ENCODE data around the gene C12orf56.
"Not testable (repeated sequence)": the region's sequence is repeated elsewhere in the genome, so short reads cannot be mapped to it uniquely, and the experiment has no call there.

The C12orf56 gene

DNA sequence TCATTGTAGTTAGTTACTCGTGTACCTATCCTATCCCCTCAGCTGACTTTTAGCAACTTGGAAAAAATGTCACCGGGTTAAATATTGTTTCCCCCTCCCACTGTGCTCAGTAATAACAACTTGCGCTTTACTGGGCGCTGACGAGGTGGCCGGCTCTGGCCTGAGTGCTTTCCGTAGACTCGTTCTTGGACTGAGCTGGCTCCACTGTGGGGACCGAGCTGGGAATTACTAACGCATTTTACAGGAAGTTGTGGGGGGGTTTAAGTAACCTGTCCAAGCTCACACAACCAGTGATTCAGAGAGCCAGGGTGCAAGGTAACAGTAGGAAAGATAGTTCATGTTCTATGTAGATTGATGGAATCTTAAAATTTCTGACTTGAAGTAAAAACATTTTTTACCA lies 86.0 kb downstream of the C12orf56 start:
- DNase-seq (ENCODE audit: low spot score) = no peak

DNA sequence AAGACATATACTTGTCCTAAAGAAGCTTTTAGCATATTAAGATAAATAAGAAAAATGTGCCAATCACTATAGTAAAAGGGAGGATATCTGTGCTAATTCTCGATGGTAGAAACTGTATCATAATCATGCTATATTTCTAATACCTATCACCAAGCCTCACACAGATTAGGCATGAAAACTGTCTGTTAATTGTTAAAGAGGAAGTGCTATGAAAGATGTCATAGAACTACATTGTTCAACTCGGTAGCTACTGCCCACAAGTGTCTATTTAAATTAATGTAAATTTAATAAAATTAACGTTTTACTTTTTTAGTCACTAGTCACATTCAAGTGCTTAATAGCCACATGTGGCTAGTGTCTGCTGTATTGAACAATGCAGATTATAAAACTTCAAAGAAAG lies 90.9 kb downstream of the C12orf56 start:
- DNase-seq (ENCODE audit: low spot score) = no peak

DNA sequence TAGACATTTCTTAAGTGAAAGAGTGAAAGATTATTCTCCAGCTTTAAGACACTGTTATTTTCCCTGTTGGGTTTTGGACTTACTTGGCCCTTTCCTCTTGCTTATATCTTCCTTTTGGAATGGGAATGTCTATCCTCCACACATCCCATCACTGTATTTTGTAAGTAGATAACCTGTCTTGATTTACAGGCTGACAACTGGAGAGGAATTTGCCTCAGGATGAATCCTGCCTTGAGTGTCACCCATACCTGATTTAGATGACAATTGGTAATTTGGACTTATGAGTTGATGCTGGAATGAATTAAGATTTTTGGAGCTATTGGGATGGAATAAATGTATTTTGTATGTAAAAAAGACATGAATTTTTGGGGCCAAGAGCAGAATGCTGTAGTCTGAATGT lies 94.3 kb downstream of the C12orf56 start:
- no peak for DNase-seq (ENCODE audit: low spot score)

DNA sequence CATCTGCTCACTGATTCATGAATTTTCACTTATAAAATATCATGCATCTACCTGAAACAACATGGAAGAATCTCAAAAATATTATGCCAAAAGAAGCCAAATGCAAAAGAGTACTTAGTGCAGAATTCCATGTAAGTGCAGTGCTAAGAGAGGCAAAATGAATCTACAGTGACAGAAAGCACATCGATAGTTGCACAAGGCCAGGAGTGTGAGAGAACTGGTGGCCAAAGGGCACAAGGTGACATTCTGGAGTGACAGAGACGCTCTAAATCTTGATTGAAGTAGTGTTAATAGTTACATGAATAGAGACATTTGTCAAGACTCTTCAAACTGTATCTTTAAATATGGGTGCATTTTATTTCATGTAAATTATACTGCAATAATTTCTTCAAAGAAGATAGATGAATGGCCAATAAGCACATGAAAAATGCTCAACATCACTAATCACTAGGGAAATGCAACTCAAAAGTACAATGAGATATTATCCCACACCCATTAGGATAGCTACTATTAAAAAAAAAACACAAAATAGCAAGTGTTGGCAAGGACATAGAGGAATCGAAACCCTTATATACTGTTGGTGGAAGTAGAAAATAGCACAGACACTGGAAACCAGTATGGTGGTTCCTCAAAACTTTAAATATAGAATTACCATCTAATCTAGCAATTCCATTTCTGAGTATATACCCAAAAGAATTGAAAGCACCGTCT lies 96.7 kb downstream of the C12orf56 start:
- no peak for DNase-seq (ENCODE audit: low spot score)

DNA sequence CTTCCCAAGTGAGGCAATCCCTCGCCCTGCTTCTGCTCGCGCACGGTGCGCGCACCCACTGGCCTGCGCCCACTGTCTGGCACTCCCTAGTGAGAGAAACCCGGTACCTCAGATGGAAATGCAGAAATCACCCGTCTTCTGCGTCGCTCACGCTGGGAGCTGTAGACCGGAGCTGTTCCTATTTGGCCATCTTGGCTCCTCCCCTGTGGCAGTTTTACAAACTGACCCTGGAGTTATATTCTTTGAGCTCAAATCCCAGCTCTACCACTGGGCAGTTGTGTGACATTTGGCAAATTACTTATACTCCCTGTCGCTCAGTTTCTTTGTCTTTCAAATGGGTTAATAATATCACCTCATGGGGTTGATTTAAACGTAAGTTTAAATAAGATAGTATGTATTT lies 97.4 kb downstream of the C12orf56 start:
- DNase-seq (ENCODE audit: low spot score) = not testable (repeated sequence)

DNA sequence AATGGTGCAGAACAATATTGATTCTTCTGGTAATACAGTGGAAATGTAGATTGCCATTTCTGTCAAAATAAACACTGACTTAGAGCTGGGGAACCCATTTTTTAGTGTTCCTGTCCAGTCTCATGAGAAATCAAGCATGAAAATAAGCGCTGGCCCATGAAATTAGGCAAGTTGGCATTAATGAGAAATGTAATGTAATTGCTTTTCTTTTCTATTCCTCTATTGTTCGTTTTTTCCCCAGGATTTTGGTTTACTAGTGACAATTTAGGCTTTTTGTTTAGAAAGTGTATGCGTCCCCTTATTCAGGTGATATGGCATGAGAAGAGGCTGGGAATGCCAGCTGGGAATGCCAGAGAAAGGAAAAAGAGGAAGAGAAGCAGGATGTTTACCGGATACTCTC lies 104.0 kb downstream of the C12orf56 start:
- DNase-seq (ENCODE audit: low spot score) = no peak

DNA sequence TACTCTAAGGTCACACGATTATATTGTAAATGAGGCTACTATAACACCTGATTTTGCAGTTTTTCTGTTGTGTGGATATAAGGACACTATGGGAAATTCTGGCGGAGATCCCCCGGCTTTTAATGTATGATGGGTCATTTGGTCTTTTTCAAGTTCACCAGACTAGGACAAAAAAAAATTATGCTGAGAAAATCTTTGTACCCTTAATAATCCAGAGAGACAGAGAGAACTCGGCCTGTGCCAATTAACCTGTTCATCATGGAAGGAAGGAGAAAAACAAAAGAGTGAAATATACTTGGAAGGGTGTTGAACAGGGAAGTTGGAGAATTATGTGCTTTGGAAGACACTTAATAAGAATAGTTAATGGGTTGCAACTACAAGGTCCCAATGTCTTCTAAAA lies 106.3 kb downstream of the C12orf56 start:
- DNase-seq (ENCODE audit: low spot score) = no peak

DNA sequence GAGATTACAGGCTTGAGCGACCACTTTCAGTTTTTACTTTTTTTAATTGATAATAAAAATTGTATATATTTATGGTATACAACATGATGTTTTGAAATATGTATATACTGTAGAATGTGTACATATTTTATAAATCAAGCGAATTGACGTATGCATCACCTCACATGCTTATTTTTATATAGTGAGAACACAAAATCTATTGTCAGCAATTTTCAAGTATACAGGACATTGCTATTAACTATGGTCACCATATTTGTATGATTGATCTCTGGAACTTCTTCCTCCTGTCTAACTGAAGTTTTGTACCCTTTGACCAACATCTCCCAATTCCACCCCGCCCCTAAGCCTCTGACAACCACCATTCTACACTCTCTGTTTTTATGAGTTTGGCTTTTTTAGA lies 112.1 kb downstream of the C12orf56 start:
- no peak for DNase-seq (ENCODE audit: low spot score)

DNA sequence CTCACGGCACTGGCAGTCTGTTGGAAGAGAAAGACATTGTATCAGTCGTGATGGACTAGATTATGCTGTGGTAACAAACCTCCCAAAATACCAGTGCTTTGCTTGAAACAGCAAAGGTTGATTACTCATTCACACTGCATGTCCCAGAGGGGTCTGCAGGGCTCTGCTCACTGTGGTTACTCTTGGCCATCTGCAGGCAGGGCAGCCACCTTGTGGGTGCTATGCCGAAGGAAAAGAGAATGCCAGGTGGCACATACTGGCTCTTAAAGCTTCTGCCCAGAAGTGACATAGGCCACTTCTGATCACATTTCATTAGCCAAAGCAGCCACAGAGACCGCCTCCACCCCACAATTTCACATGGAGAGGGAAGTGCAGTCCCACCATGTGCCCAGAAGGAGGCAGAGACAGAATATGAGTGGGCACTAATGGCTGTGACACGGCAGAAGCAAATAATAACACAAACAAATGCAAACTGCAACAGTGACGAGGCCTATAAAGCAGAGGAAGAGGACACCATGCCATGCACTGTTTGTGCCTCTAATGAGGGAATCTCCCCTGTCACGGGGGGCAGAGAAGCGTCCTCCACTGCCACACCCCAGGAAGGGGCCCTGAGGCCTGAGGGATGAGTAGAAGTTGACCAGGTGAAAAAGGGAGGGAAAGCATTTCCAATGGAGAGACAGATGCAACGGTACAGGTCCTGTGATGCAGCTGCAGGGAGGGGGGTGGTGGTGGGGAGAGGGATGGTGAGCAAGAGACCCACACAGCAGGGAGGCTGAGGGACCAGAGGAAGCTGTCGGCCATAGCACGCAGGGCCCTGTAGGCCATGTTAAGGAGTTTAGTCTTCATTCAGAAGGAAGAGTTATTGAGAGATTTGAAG lies 116.8 kb downstream of the C12orf56 start:
- peak; percentile 28 for DNase-seq (ENCODE audit: low spot score)

DNA sequence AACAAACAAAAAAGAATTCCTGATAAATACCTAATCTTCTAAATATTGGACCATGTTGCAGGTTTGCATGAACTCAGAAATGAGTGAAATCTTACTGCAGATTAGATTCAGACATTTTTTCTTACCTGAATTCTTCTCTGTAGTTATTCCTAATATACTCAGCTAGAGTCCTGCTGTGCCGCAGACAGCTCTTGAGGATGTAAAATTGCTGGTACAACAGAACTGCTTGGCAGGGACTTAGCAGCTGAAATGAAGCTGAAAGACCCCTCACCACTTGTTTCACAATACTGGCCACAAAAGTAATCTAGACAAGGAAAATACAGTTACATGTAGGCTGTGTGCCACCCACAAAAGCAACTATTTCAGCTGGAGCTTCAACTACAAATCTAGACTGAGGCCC lies 120.1 kb downstream of the C12orf56 start:
- DNase-seq (ENCODE audit: low spot score) = no peak

DNA sequence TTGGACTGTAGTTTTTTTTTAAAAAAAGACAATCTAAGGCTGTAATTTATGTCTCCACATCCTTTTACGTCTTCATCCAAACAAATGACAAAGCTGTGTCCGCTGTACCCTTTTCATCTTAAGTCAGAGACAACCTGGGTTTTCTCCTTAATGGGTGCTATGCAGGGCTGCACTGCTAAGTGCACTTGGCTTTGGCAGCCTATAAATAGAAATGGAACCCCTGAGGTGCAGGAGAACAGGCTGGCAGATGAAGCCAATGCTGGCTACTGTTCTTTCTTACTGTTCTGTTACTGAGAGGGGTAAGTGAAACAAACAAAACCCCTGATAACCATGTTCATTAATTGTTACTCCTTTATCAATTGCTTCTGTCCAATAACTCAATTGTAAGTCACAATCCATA lies 121.4 kb downstream of the C12orf56 start:
- no peak for DNase-seq (ENCODE audit: low spot score)

DNA sequence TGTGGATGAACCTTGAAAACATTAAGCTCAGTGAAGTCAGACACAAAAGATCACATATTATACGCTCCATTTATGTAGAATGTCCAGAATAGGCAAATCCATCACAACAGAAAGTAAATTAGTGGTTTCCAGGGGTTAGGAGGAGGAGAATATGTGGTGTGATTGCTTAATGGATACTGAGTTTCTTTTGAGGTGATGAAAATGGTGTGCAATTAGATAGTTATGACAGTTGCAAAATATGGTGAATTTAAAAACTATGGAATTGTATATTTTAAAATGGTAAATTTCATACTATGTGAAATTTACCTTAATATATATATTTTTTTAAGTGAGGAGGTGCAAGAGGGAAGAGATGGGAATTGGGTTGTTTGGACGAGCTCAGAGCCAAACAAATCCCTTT lies 122.1 kb downstream of the C12orf56 start:
- DNase-seq (ENCODE audit: low spot score) = no peak

DNA sequence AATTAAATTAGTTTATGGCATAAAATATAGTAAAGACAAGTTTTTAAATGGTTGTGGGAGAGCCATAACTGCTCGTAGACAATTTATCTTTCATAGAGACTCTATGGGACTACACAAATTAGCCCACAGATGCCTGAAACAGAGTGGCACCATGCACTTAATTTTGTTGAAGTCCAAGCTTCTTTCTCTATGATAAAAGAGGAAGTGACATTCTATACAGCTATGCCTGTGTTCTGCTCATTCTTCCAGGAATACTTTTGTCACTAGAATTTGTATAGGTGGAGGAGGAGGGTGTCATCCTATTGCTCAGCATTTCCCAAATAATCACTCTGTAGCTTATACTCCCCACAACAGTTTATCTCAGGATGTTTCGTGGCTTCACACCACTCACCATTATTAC lies 124.7 kb downstream of the C12orf56 start:
- no peak for DNase-seq (ENCODE audit: low spot score)

DNA sequence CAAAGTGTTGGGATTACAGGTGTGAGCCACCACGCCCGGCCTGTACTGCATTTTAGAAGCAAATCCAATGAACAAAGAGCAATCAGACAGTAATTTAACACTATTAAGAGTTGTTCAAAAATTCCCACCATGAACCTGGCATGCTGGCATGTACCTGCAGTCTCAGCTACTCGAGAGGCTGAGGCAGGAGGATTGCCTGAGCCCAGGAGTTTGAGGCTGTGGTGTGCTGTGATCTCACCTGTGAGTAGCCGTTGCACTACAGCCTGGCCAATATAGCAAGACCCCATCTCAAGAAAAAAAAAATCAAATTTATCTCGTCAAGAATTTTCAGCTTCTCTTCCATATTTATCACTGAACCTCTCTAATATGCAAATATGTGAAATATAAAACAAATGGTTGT lies 128.7 kb downstream of the C12orf56 start:
- no peak for DNase-seq (ENCODE audit: low spot score)

DNA sequence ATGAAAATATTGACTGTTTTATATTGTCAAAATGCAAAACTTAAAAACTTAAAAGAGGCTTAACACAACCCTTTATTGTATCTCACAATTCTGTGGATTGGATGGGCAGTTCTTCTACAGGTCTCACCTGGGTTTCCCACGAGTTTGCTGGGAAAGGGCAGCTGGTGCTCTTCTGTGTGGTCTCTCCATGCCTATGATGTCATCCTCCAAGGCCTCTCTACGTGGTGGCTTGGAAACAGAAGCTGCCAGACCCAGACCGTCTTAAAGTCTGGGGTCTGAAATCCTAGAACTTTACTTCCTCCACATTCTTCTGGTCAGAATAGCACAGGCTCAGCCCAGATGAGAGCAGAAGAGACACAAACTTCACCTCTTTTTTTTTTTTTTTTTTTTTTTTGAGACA lies 132.0 kb downstream of the C12orf56 start:
- DNase-seq (ENCODE audit: low spot score) = no peak

DNA sequence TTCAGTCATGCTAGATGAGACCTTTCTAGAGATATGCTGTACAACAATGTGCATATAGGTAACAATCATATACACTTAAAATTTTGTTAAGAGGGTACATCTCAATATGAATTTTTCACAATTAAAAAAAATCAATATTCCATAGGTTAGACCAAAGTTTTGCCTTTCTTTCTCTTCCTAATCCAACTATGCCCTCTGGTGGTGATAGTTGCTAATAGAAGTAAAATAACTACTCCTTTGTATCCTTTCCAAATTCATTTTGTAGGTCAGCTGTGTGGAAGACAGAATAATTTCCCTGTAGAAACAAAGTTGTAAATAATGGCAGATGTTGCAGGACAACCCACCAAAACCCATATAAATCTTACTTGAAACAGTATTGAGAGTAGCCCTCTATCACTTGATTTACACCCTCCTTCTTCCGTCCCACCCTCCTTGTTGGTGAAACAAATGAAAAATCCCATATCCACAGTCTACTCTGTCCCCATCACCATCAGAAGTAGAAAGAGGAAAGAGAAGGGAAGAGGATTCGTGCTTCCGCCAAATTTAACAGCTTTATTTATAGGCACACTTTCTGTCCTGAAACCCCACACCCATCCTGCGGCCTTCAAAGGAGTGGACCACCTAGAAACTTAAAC lies 134.3 kb downstream of the C12orf56 start:
- DNase-seq (ENCODE audit: low spot score) = peak; percentile 52

DNA sequence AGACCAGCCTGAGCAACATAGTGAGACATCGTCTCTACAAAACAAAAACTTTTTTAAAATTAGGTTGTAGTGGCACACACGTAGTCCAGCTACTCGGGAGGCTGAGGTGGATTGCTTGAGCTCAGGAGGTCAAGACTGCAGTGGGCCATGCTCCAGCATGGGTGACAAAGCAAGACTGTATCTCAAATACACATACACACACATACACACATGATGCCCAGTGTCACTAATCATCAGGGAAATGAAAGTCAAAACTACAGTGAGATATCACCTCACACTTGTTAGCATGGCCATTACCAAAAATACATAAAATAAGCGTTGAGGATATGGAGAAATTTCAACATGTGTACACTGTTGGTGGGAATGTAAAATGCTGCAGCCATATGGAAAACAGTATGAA lies 135.3 kb downstream of the C12orf56 start:
- no peak for DNase-seq (ENCODE audit: low spot score)

DNA sequence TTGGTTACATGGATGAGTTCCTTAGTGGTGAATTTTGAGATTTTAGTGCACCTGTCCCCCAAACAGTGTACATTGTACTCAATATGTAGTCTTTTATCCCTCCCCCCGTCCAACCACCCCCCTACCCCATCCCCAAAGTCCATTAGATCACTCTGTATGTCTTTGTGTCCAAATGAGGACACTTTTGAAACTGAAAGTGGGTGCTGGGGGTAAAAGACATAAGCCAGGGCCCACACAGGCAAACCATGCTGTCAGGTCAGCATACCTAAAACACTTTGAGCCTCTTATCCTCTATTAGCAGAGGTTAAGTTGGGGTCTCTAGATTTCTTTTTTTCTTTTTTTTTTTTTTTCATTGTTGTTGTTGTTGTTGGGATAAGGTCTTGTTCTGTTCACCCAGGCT lies 137.2 kb downstream of the C12orf56 start:
- DNase-seq (ENCODE audit: low spot score) = no peak

DNA sequence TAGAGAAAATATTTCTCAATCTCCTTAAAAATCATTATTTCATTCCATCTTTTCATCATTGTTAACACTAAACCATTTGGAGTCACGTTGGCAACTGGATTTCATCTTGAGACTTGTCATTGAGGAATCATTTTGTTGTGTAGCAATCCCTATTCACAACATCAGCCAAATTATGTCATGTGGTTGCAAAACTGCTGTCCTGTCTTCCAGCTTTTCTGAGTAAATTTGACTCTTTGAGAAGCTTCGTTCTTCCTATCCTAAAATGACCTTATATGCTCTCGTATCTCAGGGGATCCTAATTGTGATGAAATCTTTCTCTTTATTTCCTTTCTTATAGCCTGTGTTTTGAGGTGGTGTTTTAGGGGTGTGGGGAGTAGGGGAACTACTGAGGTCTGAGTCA lies 137.9 kb downstream of the C12orf56 start:
- DNase-seq (ENCODE audit: low spot score) = no peak

DNA sequence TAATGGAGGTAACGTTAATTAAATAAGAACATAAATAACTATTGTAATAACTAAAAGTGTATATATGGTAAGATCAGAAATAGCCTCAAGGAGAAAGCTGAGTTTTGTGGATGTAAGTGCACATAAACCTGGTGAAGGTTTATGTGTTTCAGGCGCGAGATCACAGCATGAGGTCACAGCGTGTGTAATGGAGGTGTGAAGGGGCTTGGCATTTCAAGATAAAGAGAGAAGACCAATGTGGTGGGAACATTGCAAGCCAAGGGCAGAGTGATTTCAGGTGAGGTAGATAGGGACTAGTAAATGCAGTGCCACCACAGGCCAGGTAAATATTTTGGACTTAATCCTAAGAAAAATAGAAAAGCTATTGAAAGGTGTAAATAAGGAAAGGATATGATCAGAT lies 146.7 kb downstream of the C12orf56 start:
- DNase-seq (ENCODE audit: low spot score) = no peak

DNA sequence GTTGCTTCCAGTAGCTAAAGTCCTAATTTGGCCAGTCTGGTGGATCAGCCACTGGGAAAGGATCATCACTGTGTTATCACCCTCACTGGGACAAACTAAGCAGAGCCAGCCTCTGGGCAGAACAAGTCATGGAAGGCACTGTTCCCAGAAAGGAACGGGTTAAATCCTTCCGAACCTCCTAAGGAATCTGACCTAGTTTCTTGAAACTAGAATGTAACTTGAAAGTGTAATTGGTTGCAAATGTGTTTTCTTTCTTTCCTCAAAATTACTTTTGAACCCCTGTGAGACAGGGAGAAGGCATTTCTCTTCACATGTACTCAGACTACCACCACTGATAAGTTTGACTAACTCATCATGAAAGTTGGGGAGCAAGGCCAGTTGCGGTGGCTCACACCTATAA lies 149.8 kb downstream of the C12orf56 start:
- no peak for DNase-seq (ENCODE audit: low spot score)

DNA sequence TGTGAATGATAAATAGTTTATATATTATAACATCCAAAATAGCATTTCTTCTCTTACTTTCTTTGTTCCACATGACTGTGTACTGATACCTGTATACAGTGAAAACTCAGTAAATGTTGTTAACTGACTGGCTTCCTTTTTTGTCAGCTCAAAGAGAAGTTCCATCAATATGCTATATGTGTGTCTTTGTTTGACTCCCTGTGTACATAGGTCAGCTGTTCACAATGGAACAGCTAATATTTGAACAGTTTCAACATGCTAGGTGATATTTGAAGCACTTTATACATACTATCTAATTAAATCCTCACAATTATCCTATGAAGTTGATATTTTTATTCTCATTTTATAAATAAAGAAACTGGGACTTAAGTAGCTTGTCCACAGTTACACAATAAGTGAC lies 153.2 kb downstream of the C12orf56 start:
- no peak for DNase-seq (ENCODE audit: low spot score)

DNA sequence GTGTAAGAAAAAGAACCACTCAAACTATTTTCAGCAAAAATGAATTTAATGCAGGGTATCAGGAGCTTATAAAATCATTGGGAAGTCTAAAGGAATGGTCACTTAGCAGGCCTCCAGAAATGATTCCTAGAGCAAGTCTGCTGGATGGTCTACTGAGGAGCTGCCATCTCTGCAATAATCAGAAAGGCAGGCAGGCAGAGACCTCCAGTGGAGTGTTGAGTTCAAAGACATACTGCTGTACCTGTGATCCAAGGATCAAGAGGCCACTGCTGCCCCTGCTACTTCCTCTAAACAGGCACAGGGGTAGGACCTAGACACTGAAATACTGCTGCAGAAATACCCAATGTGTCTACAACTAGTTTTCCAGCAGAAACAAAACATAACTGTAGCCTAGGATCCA lies 154.0 kb downstream of the C12orf56 start:
- DNase-seq (ENCODE audit: low spot score) = no peak

Measured in SW480 (cell line).